DMS53 (cell line): ENCODE data around the gene SMG7.
A peak's percentile ranks its signal among the peaks of the same experiment; 100 is the strongest.

Experiments used
- DNase-seq: peaks from one replicate; lab custom pipeline; 2025; lab: John Stamatoyannopoulos, UW

Gene SMG7

GRCh38 chr1:183590244-183591191 is 118.2 kb downstream of the SMG7 start, which contains the start of gene NCF2:
TSS of gene NCF2 (minus strand) at chr1:183590459. CDS start at chr1:183590329, 130 bp downstream.
- DNase-seq = no peak

- no peak for DNase-seq
Measured at GRCh38 chr1:183592733-183593132, 120.4 kb downstream of the SMG7 start.

GRCh38 chr1:183593356-183593755 is 121.1 kb downstream of the SMG7 start:
- DNase-seq = no peak

GRCh38 chr1:183595537-183595936 is 123.2 kb downstream of the SMG7 start:
- no peak for DNase-seq

- DNase-seq = no peak
Measured at GRCh38 chr1:183596500-183596899, 124.2 kb downstream of the SMG7 start.

GRCh38 chr1:183597656-183598347 is 125.5 kb downstream of the SMG7 start:
- DNase-seq = no peak

GRCh38 chr1:183598386-183598785 is 126.1 kb downstream of the SMG7 start:
- no peak for DNase-seq

GRCh38 chr1:183600136-183600535 is 127.8 kb downstream of the SMG7 start:
- DNase-seq = peak; percentile 21

- no peak for DNase-seq
Measured at GRCh38 chr1:183600634-183601033, 128.3 kb downstream of the SMG7 start.

GRCh38 chr1:183602510-183602909 is 130.2 kb downstream of the SMG7 start:
- no peak for DNase-seq
